Measurements from ENCODE around the gene OR5H14. TPM values are rescaled to one million over a fixed set of nuclear protein-coding genes. Genes with fewer than 3 reads are reported as not detected.
"Not testable (repeated sequence)": the region's sequence is repeated elsewhere in the genome, so short reads cannot be mapped to it uniquely, and the experiment has no call there.

Gene OR5H14
- total RNA-seq, 1 donor from 2014 or later, result not detected

DNA sequence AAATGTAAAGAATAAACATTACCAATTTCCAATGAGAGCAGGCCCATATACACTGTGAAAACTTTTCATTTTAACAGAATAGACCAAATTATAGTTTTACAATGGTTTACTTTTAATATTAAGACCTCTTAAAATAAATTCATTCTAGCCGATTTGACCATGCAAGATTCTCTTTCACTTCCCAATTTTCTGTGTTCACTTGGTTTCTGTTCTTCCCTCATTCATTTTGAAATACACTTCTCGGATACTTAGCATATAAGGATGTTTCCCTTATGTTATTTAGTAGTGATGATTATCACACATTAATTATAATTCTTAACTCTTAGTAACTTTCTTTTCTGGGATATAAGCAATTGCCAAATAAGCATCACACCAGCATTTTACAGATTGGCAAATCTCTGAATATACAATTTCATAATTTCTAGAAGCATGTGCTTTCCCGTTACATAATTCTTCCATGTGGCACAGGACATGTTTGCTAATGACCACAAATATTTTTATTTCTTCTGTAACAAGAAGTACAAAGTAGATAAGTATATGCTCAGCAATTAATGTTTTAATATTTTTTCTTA, 33.1 kb downstream of the OR5H14 start:
- H3K4me1 Mint-ChIP-seq, result no peaks in the 10 kb centered on the region
- DNase-seq (ENCODE audit: low read depth, low spot score), result no peak
- no peaks in the 10 kb centered on the region for H3K36me3 Mint-ChIP-seq (ENCODE audit: low read depth)
- no peaks in the 10 kb centered on the region for H3K27me3 Mint-ChIP-seq (ENCODE audit: low read depth)
- H3K27ac Mint-ChIP-seq (ENCODE audit: unreplicated experiment), result no peak overlapping the region
- TF ChIP-seq, protein P1, sequence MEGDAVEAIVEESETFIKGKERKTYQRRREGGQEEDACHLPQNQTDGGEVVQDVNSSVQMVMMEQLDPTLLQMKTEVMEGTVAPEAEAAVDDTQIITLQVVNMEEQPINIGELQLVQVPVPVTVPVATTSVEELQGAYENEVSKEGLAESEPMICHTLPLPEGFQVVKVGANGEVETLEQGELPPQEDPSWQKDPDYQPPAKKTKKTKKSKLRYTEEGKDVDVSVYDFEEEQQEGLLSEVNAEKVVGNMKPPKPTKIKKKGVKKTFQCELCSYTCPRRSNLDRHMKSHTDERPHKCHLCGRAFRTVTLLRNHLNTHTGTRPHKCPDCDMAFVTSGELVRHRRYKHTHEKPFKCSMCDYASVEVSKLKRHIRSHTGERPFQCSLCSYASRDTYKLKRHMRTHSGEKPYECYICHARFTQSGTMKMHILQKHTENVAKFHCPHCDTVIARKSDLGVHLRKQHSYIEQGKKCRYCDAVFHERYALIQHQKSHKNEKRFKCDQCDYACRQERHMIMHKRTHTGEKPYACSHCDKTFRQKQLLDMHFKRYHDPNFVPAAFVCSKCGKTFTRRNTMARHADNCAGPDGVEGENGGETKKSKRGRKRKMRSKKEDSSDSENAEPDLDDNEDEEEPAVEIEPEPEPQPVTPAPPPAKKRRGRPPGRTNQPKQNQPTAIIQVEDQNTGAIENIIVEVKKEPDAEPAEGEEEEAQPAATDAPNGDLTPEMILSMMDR (conservative IDR thresholded peaks at IDR 0.05), result no peak
- H3K9me3 Mint-ChIP-seq, result peaks cover 7% of the 10 kb centered on the region
- no peak overlapping the region for H3K4me3 Mint-ChIP-seq

DNA sequence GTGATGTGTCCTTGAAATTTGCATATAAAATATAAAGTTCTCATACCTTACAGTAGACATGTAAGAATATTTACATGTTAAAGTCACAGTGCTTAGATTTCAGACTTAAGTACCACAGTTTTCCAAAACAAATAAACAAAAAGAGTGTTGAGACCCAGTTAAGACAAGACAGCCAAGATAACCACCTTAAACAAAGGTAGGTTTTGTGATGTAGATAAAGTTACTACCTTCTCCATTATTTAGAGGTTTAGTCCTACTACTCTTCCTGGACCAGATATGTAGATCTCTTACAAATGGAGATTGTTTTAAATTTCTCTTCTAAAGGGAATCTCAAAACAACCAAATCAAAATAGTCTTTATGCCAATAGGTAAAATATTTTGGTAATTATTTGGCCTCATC, 34.9 kb downstream of the OR5H14 start:
- H3K4me1 Mint-ChIP-seq, result no peaks in the 10 kb centered on the region

DNA sequence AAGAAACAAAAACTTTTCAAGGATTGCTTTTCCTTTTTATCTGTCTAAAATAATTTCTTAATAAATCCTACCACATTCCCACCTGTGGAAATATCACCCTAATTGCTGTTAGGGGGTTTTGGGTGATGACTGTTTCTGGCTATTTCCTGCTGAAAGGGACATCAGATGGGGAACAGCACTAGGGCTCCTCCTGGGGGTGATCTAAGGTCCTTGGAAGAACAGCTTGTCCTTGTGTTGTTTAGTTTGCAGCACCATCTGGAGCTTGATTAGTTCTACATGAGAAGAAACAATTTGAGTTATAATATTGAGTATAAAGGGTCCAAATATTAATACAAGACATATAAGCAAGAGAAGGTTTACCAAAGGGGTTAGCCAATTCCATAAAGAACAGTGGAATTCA, 37.9 kb downstream of the OR5H14 start:
- Mint-ChIP-seq H3K36me3 (ENCODE audit: low read depth) (no peaks in the 10 kb centered on the region), H3K9me3 (no peaks in the 10 kb centered on the region), H3K4me3 (no peak overlapping the region), H3K27ac (ENCODE audit: unreplicated experiment) (no peak overlapping the region), H3K4me1 (no peaks in the 10 kb centered on the region), H3K27me3 (ENCODE audit: low read depth) (no peaks in the 10 kb centered on the region)
- TF ChIP-seq, protein P1 (conservative IDR thresholded peaks at IDR 0.05), result no peak
- no peak for DNase-seq (ENCODE audit: low read depth, low spot score)

More for the DNA sequence above, 34.9 kb downstream of the OR5H14 start:
- TF ChIP-seq, protein P1 (conservative IDR thresholded peaks at IDR 0.05), result no peak
- H3K27ac Mint-ChIP-seq (ENCODE audit: unreplicated experiment), result no peak overlapping the region
- DNase-seq (ENCODE audit: low read depth, low spot score), result no peak
- no peak overlapping the region for H3K4me3 Mint-ChIP-seq
- H3K9me3 Mint-ChIP-seq, result no peaks in the 10 kb centered on the region
- no peaks in the 10 kb centered on the region for H3K27me3 Mint-ChIP-seq (ENCODE audit: low read depth)
- no peaks in the 10 kb centered on the region for H3K36me3 Mint-ChIP-seq (ENCODE audit: low read depth)

DNA sequence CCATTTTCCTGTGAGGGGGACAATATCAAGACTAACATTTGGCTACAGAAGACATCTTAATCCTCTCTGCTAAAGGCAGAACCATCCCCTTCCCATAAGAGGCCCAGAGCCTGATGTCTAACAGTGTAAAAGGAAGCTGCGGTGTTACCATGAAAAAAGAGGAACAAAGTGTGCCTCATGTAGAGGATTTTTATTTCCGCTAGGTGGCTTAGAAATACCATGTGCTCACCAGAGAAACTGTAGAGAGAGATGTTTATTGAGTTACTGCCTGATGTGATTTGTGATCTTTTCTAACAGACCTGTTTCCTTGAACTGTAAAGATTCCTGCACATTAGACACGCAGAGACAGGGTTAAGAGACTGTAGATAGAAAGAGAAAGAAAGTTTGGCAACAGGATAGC, 41.3 kb downstream of the OR5H14 start:
- Mint-ChIP-seq H3K27ac (ENCODE audit: unreplicated experiment) (no peak overlapping the region), H3K4me3 (no peak overlapping the region), H3K9me3 (no peaks in the 10 kb centered on the region), H3K36me3 (ENCODE audit: low read depth) (no peaks in the 10 kb centered on the region), H3K27me3 (ENCODE audit: low read depth) (peaks cover 3% of the 10 kb centered on the region), H3K4me1 (no peaks in the 10 kb centered on the region)
- no peak for DNase-seq (ENCODE audit: low read depth, low spot score)
- TF ChIP-seq, protein P1 (conservative IDR thresholded peaks at IDR 0.05), result peak; percentile 36

DNA sequence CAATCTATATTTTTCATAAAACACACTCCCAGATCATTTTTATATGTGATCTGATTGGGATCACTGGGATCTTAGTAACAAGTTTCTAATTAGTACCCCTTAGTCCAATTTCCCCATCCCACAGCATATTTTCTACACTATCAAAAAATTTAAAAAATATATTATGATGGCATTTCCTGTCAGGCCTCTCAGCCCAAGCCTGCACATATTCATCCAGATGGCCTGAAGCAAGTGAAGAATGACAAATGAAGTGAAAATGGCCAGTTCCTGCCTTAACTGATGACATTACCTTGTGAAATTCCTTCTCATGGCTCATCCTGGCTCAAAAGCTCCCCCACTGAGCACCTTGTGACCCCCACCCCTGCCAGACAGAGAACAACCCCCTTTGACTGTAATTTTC, 43.6 kb downstream of the OR5H14 start:
- not testable (repeated sequence) for H3K9me3 Mint-ChIP-seq; H3K4me3 Mint-ChIP-seq; H3K27ac Mint-ChIP-seq (ENCODE audit: unreplicated experiment); H3K4me1 Mint-ChIP-seq; H3K36me3 Mint-ChIP-seq (ENCODE audit: low read depth); DNase-seq (ENCODE audit: low read depth, low spot score); H3K27me3 Mint-ChIP-seq (ENCODE audit: low read depth)

DNA sequence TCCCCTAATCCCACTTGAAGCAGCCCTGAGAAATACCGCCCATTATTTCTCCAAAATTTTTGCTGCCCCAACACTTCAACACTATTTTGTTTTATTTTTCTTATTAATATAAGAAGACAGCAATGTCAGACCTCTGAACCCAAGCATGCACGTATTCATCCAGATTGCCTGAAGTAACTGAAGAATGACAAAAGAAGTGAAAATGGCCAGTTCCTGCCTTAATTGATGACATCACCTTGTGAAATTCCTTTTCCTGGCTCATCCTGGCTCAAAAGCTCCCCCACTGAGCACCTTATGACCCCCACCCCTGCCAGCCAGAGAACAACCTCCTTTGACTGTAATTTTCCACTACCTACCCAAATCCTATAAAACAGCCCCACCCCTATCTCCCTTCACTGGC, 49.0 kb downstream of the OR5H14 start:
- not testable (repeated sequence) for H3K4me3 Mint-ChIP-seq; H3K27ac Mint-ChIP-seq (ENCODE audit: unreplicated experiment); DNase-seq (ENCODE audit: low read depth, low spot score); H3K36me3 Mint-ChIP-seq (ENCODE audit: low read depth); H3K4me1 Mint-ChIP-seq; H3K27me3 Mint-ChIP-seq (ENCODE audit: low read depth); H3K9me3 Mint-ChIP-seq

Data from neural crest cell (in vitro differentiated cells).